HFFc6 (cell line): ENCODE data around the gene XPO6. TPM values are rescaled to one million over a fixed set of nuclear protein-coding genes. Genes with fewer than 3 reads are reported as not detected.

Experiments
- DNase-seq: peaks from one replicate; pipeline ENCODE4 v3.0.0-alpha.2; 2018
- H3K27ac Mint-ChIP-seq: 2 replicates; pipeline ENCODE4 v1.8.0; 2020; ENCODE audit warnings: mild to moderate bottlenecking, mixed read lengths
- H3K27me3 Mint-ChIP-seq: 2 replicates; pipeline ENCODE4 v1.8.0; 2021; ENCODE audit warnings: mild to moderate bottlenecking, moderate library complexity, mixed read lengths; ENCODE audit not compliant: insufficient read depth
- H3K36me3 Mint-ChIP-seq: 2 replicates; pipeline ENCODE4 v1.8.0; 2021; ENCODE audit warnings: low read depth, mixed read lengths
- H3K4me1 Mint-ChIP-seq: 2 replicates; pipeline ENCODE4 v1.8.0; 2020; ENCODE audit warnings: low read depth, mixed read lengths
- H3K4me3 Mint-ChIP-seq: 2 replicates; pipeline ENCODE4 v1.8.0; 2020; ENCODE audit warnings: mild to moderate bottlenecking, moderate library complexity, mixed read lengths
- H3K9me3 Mint-ChIP-seq: 2 replicates; pipeline ENCODE4 v1.8.0; 2020; ENCODE audit warnings: mild to moderate bottlenecking, mixed read lengths
- total RNA-seq, 6 experiments: library from RNA; stranded (reverse); fragmentation: NEBNext Ultra II Directional; extraction: Animal tissue kit (Norgen Biotek cat#: 25700); gene quantifications; 2 replicates in 1 of 6; 3 replicates in 5 of 6; pipeline ENCODE4 v1.2.3, GENCODE V29; 2021
- TF ChIP-seq, protein P1 (sequence below): fragments of 200-600 bp; sonication (generic); IDR thresholded peaks from 2 replicates; pipeline ENCODE4 v1.5.0; 2021; ENCODE audit warnings: antibody characterized with exemption, mild to moderate bottlenecking

XPO6 gene
- total RNA-seq, 6 experiments from 2014 or later: 161 to 200 (median 173) TPM

DNA sequence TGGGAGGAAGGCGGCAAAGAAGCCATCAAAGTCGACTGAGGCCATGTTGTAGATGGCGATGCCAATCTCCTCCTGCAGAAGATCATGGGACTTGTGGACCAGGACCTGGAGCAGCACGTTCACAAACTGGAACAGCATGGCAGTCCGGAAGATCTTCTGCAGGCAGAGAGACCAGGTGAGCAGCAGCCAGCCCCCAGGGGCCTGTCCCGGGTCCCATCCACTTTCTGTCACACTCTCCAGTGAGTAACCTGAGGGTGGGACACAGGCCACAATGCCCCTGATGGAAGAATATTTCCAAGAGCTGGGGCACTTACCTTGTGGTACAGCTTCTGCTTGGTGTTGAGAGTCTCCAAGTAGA lies 110.3 kb downstream of the XPO6 start:
- Mint-ChIP-seq H3K36me3 (peaks cover 26% of the 10 kb centered on the region), H3K27ac (no peak overlapping the region), H3K4me3 (no peak overlapping the region)

DNA sequence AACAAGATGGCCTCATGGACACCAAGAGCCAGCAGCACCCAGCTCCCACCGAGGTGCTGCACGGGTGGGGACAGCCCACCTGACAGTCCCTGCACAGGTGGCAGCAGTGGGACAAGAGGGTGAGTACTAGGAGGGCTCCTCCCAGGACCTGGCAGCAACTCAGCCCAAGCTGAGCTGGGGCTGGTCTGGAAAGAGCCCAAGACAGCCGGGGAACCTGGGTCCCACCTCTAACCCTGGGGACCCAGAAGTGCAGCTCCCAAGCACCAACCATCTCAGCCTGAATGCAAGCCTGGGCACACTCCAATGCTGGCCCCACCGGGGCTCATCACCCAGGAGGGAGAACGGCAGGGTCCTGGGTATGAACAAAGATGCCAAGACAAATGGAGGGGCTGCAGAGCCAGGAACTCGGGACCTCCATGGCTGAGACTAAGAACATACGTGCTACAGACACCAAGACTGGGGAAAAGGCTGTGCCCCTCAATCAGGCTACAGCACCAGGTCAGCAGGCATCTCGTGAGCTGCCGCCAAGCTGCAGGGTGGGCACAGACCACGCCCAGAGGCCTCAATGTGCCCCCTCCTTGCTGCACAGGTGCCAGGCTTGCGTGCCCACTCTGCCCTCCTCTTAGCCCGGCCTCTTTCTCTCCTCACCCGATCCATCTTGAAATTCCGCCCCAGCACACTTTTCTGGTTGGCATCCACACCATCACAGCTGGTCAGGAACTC lies 110.8 kb downstream of the XPO6 start:
- Mint-ChIP-seq H3K4me3 (no peak overlapping the region), H3K27me3 (peaks cover 6% of the 10 kb centered on the region), H3K4me1 (no peaks in the 10 kb centered on the region), H3K27ac (no peak overlapping the region), H3K9me3 (no peaks in the 10 kb centered on the region), H3K36me3 (peaks cover 21% of the 10 kb centered on the region)
- DNase-seq: no peak
- TF ChIP-seq, protein P1, sequence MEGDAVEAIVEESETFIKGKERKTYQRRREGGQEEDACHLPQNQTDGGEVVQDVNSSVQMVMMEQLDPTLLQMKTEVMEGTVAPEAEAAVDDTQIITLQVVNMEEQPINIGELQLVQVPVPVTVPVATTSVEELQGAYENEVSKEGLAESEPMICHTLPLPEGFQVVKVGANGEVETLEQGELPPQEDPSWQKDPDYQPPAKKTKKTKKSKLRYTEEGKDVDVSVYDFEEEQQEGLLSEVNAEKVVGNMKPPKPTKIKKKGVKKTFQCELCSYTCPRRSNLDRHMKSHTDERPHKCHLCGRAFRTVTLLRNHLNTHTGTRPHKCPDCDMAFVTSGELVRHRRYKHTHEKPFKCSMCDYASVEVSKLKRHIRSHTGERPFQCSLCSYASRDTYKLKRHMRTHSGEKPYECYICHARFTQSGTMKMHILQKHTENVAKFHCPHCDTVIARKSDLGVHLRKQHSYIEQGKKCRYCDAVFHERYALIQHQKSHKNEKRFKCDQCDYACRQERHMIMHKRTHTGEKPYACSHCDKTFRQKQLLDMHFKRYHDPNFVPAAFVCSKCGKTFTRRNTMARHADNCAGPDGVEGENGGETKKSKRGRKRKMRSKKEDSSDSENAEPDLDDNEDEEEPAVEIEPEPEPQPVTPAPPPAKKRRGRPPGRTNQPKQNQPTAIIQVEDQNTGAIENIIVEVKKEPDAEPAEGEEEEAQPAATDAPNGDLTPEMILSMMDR: no peak

More for the DNA sequence above, 110.3 kb downstream of the XPO6 start:
- TF ChIP-seq, protein P1: no peak
- H3K27me3 Mint-ChIP-seq: peaks cover 6% of the 10 kb centered on the region
- no peak for DNase-seq
- H3K9me3 Mint-ChIP-seq: no peaks in the 10 kb centered on the region
- H3K4me1 Mint-ChIP-seq: no peaks in the 10 kb centered on the region

DNA sequence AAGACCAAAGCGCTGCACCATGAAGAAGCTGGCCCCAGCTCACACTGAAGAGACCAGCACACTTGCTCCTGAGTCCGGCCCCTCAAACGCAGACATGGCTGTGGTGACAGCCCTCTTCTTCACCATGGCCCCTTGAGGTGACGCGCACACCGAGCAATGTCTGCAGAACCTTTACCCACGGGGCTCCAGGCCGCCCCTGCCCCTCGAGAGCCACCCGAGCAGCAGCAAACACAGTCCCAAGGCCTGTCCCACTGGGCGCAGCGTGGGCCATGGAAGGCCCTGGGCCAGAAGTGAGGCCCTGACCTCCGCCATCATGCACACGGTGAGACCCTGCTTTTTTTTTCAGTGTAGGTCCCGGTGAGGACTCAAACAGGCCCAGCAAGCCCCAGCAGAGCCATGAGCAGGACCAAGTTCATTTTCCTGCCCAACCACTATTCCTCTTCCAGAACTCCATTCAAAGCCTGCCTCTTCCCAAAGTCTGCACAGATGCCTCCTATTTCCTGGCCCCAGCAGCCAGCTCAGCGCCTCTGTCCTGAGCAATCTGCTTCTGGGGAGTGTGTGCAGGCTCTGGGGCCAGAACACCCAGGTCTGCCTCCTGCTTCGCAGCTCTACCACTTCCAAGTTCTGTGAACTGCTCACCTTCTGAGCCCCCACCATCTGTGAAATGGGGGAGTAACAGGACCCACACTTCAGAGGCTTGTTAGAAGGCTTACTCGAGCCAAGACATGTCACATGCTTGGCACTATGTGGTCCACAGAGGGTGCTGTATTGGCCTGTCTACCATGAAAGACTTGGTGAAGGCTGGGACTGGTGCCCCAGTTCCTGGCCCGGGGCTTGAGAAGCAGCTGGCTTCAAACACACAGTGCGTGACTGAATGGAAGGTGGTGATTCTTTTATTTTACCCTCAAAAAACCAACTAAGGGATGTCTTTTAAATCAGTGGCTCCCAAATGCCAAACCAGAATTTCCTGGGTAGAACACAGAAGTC lies 112.5 kb downstream of the XPO6 start:
- TF ChIP-seq, protein P1: no peak
- H3K4me1 Mint-ChIP-seq: no peaks in the 10 kb centered on the region
- H3K27ac Mint-ChIP-seq: no peak overlapping the region
- no peaks in the 10 kb centered on the region for H3K9me3 Mint-ChIP-seq
- no peak for DNase-seq
- H3K27me3 Mint-ChIP-seq: peaks cover 6% of the 10 kb centered on the region
- H3K4me3 Mint-ChIP-seq: no peak overlapping the region
- peaks cover 20% of the 10 kb centered on the region for H3K36me3 Mint-ChIP-seq

DNA sequence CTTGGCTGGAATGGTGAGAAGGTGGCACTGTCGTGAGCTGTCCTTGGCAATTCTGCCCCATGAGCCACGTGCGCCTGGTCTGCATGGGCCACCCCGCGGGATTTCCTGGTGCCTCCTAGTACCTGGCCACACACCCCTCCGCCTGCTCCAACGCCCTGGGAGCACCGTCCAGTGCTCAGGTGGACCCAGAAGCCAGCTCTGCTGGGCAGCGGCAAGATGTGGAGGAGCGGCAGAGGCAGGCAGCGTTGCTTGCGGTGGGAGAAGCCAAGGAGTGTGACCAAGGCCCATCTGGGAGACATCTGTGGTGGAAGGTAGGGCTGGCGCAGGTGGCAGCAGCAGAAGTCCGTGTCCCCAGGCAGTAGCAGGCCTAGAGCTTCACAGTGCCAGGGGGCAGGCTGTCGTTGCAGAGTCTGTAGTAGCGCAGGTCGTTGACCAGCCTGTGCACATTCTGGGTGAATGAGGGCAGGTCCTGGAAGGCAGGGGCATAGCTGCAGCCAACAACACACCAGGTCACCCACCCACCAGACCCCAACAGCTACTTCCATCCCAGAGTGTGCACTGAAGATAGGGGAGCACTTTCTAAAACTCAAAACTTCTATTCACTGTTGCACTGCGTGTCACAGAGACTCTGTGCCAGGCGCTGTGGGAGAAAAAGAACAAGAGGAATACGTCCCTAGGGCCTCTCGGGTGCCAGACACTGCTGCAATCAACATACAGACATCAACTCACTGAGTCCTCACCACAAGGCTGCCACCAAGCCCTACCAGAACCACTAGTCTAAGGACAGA lies 113.4 kb downstream of the XPO6 start:
- DNase-seq: no peak
- H3K27me3 Mint-ChIP-seq: peaks cover 6% of the 10 kb centered on the region
- H3K4me3 Mint-ChIP-seq: no peak overlapping the region
- no peak overlapping the region for H3K27ac Mint-ChIP-seq
- TF ChIP-seq, protein P1: no peak
- H3K9me3 Mint-ChIP-seq: no peaks in the 10 kb centered on the region
- H3K4me1 Mint-ChIP-seq: no peaks in the 10 kb centered on the region
- H3K36me3 Mint-ChIP-seq: peaks cover 11% of the 10 kb centered on the region
